ENCODE results near the gene SPOPL. TPM values are rescaled to one million over a fixed set of nuclear protein-coding genes. Genes with fewer than 3 reads are reported as not detected.

Gene SPOPL
- polyA plus RNA-seq, 1 experiment = 13.1 TPM

DNA sequence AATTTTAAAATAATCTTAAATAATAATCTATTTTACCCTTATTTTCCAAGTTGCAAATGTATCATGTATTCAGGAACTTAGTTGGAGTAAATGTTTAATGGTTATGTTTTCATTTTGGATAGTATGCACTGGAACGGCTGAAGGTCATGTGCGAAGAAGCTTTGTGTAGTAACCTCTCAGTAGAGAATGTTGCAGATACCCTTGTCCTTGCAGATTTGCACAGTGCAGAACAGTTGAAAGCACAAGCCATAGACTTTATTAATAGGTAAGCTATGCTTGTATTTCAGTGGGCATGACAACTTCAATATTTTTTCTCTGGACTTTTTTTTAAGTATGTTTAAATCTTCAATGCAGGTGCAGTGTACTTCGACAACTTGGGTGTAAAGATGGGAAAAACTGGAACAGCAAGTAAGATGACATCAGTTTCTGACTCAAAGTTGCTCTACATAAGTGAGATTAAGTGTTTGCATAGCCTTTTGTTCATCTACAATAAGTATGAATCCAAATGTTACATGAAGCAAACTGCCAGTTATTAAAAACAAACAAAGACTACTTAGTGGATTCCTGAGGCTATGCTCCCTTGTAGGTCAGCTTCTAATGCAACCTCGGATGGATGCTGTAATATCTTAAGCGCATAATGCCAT is 63.1 kb downstream of the SPOPL start:
- no peak overlapping the region for H3K27ac ChIP-seq (ENCODE audit: low read depth, low read length)
- POLR2A ChIA-PET = no interaction called here
- TF ChIP-seq, protein P1, sequence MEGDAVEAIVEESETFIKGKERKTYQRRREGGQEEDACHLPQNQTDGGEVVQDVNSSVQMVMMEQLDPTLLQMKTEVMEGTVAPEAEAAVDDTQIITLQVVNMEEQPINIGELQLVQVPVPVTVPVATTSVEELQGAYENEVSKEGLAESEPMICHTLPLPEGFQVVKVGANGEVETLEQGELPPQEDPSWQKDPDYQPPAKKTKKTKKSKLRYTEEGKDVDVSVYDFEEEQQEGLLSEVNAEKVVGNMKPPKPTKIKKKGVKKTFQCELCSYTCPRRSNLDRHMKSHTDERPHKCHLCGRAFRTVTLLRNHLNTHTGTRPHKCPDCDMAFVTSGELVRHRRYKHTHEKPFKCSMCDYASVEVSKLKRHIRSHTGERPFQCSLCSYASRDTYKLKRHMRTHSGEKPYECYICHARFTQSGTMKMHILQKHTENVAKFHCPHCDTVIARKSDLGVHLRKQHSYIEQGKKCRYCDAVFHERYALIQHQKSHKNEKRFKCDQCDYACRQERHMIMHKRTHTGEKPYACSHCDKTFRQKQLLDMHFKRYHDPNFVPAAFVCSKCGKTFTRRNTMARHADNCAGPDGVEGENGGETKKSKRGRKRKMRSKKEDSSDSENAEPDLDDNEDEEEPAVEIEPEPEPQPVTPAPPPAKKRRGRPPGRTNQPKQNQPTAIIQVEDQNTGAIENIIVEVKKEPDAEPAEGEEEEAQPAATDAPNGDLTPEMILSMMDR (IDR thresholded peaks at IDR 0.05; ENCODE audit: low read depth, low read length) = no peak
- DNase-seq (ENCODE audit: low read depth, low spot score) = no peak
- CTCF ChIA-PET = no interaction called here
- no peaks in the 10 kb centered on the region for H3K9me3 ChIP-seq (ENCODE audit: control insufficient read depth, insufficient read depth, low read length)
- H3K4me3 ChIP-seq (ENCODE audit: low read depth, low read length) = no peak overlapping the region
- no peaks in the 10 kb centered on the region for H3K27me3 ChIP-seq (ENCODE audit: control insufficient read depth, insufficient read depth, low read length)

DNA sequence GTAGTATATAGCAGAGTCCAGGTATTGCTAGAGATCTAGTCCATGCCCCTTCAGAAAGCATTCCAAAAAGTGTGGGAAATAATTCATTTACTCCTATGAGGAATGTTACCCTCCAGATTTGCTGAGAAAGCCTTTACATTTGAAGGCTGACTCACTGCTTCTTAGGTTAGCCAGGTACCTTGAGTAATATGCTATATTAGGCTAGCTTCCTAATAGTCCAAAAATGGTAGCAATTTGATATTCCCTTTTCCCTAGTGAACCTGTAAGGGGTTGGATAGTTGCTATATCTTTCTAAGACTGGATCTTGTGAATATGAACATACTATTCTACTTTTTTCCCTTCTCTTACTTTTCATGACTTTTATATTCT is 63.6 kb downstream of the SPOPL start:
- H3K27me3 ChIP-seq (ENCODE audit: control insufficient read depth, insufficient read depth, low read length) = no peaks in the 10 kb centered on the region
- H3K9me3 ChIP-seq (ENCODE audit: control insufficient read depth, insufficient read depth, low read length) = no peaks in the 10 kb centered on the region
- no peak overlapping the region for H3K4me3 ChIP-seq (ENCODE audit: low read depth, low read length)
- TF ChIP-seq, protein P1 (IDR thresholded peaks at IDR 0.05; ENCODE audit: low read depth, low read length) = no peak
- no peak for DNase-seq (ENCODE audit: low read depth, low spot score)
- no peak overlapping the region for H3K27ac ChIP-seq (ENCODE audit: low read depth, low read length)
- CTCF ChIA-PET = no interaction called here
- POLR2A ChIA-PET = no interaction called here

GRCh38 chr2:138572318-138572717 is 70.7 kb downstream of the SPOPL start:
- H3K27me3 ChIP-seq (ENCODE audit: control insufficient read depth, insufficient read depth, low read length) = no peaks in the 10 kb centered on the region
- H3K4me3 ChIP-seq (ENCODE audit: low read depth, low read length) = no peak overlapping the region
- POLR2A ChIA-PET = no interaction called here
- TF ChIP-seq, protein P1 (IDR thresholded peaks at IDR 0.05; ENCODE audit: low read depth, low read length) = no peak
- no peak overlapping the region for H3K27ac ChIP-seq (ENCODE audit: low read depth, low read length)
- DNase-seq (ENCODE audit: low read depth, low spot score) = no peak
- H3K9me3 ChIP-seq (ENCODE audit: control insufficient read depth, insufficient read depth, low read length) = no peaks in the 10 kb centered on the region
- CTCF ChIA-PET = no interaction called here

- Histone ChIP-seq H3K4me3 (ENCODE audit: low read depth, low read length) (no peak overlapping the region), H3K27ac (ENCODE audit: low read depth, low read length) (no peak overlapping the region), H3K9me3 (ENCODE audit: control insufficient read depth, insufficient read depth, low read length) (no peaks in the 10 kb centered on the region), H3K27me3 (ENCODE audit: control insufficient read depth, insufficient read depth, low read length) (no peaks in the 10 kb centered on the region)
- TF ChIP-seq, protein P1 (IDR thresholded peaks at IDR 0.05; ENCODE audit: low read depth, low read length) = no peak
- CTCF ChIA-PET = no interaction called here
- DNase-seq (ENCODE audit: low read depth, low spot score) = no peak
- POLR2A ChIA-PET = no interaction called here
Measured at GRCh38 chr2:138577066-138577465, 75.5 kb downstream of the SPOPL start.

DNA sequence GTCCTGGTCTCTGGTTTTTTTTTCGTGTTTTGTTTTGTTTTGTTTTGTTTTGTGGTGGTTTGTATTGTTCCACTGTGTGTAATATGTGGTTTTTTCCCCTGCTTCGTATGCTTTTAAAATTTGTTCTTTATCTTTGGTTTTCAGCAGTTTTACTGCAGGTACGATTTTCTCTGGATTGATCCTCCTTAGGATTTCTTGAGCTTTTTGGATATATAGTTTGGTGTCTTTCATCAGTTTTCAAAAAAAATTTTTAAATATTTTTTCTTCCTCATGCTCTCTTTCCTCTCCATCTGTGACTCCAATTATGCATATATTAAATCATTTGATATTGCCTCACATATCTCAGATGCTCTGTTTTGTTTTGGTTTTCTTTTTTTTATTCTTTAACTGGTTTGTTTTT is 78.0 kb downstream of the SPOPL start:
- no peak for DNase-seq (ENCODE audit: low read depth, low spot score)
- TF ChIP-seq, protein P1 (IDR thresholded peaks at IDR 0.05; ENCODE audit: low read depth, low read length) = no peak
- Histone ChIP-seq H3K27me3 (ENCODE audit: control insufficient read depth, insufficient read depth, low read length) (no peaks in the 10 kb centered on the region), H3K4me3 (ENCODE audit: low read depth, low read length) (no peak overlapping the region), H3K27ac (ENCODE audit: low read depth, low read length) (no peak overlapping the region), H3K9me3 (ENCODE audit: control insufficient read depth, insufficient read depth, low read length) (no peaks in the 10 kb centered on the region)
- ChIA-PET CTCF (no interaction called here), POLR2A (no interaction called here)
